ENCODE measurements around the gene ZIC4. TPM values are rescaled to one million over a fixed set of nuclear protein-coding genes. Genes with fewer than 3 reads are reported as not detected.

ZIC4 gene
- total and polyA plus RNA-seq, 2 experiments from 2014 or later = not detected

DNA sequence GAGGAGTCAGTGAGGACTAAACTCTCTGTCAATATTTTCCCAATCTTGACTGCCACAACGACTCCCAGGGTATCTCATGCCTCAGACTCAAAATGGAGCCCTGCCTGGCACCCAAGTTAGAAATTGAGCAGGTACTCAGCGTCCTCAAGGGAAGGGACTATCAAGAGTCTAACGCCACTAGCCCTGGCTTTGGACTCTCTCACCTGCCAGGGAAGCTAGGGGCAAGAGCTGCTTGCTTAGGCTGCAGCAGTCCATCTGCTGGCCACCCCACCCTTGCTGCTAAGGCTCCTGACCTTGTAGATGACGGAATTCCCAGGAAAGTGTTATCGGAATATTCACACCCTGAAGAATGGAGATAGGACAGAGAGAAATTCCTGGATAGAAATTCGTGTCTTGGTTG lies 33.0 kb downstream of the ZIC4 start:
- Histone ChIP-seq H3K4me3 (0 out of 2 replicates have a peak overlapping the region, but pooled peaks have one; percentile 25), H3K27me3 (ENCODE audit: insufficient read depth) (peaks cover 96% of the 10 kb centered on the region), H3K4me2 (peak overlapping the region; percentile 68), H2AFZ (no peak overlapping the region), H3K27ac (ENCODE audit: low read depth) (no peak overlapping the region), H3K36me3 (ENCODE audit: insufficient read depth) (no peaks in the 10 kb centered on the region), H4K20me1 (replicated peaks; ENCODE audit: insufficient read depth) (peaks cover 8% of the 10 kb centered on the region; the same call in 1 of the 2 replicates), H3K79me2 (replicated peaks; ENCODE audit: insufficient read depth) (no peaks in the 10 kb centered on the region), H3K9me2 (ENCODE audit: insufficient read depth) (no peaks in the 10 kb centered on the region), H3K4me1 (ENCODE audit: insufficient read depth) (peaks cover 77% of the 10 kb centered on the region), H3F3A (replicated peaks; ENCODE audit: low read depth) (peaks cover 43% of the 10 kb centered on the region)
- ATAC-seq (no peak), DNase-seq (ENCODE audit: low spot score) (peak; percentile 47)
- Mint-ChIP-seq H3K9me3 (peaks cover 6% of the 10 kb centered on the region), H3K27me3 (ENCODE audit: insufficient read depth, low read depth, poor library complexity) (peaks cover 99% of the 10 kb centered on the region), H3K36me3 (ENCODE audit: low read depth) (no peaks in the 10 kb centered on the region), H3K4me3 (peak overlapping the region; percentile 33; the same call in 1 of the 3 replicates), H3K27ac (no peak overlapping the region), H3K4me1 (peaks cover 66% of the 10 kb centered on the region)
- TF ChIP-seq EZH2phosphoT487 (IDR thresholded peaks at IDR 0.05; ENCODE audit: unreplicated experiment) = no peak
- TF ChIP-seq, protein P1, sequence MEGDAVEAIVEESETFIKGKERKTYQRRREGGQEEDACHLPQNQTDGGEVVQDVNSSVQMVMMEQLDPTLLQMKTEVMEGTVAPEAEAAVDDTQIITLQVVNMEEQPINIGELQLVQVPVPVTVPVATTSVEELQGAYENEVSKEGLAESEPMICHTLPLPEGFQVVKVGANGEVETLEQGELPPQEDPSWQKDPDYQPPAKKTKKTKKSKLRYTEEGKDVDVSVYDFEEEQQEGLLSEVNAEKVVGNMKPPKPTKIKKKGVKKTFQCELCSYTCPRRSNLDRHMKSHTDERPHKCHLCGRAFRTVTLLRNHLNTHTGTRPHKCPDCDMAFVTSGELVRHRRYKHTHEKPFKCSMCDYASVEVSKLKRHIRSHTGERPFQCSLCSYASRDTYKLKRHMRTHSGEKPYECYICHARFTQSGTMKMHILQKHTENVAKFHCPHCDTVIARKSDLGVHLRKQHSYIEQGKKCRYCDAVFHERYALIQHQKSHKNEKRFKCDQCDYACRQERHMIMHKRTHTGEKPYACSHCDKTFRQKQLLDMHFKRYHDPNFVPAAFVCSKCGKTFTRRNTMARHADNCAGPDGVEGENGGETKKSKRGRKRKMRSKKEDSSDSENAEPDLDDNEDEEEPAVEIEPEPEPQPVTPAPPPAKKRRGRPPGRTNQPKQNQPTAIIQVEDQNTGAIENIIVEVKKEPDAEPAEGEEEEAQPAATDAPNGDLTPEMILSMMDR (conservative IDR thresholded peaks at IDR 0.05; ENCODE audit: low read depth in 2 of 2) = no peak
- TF ChIP-seq NANOG (IDR thresholded peaks at IDR 0.05; ENCODE audit: borderline replicate concordance) = no peak
- TF ChIP-seq POLR2AphosphoS5 (IDR thresholded peaks at IDR 0.05; ENCODE audit: low read depth) = no peak
- TF ChIP-seq CREB1 (CRISPR knock-in tag; IDR thresholded peaks at IDR 0.05; ENCODE audit: low read depth) = no peak

DNA sequence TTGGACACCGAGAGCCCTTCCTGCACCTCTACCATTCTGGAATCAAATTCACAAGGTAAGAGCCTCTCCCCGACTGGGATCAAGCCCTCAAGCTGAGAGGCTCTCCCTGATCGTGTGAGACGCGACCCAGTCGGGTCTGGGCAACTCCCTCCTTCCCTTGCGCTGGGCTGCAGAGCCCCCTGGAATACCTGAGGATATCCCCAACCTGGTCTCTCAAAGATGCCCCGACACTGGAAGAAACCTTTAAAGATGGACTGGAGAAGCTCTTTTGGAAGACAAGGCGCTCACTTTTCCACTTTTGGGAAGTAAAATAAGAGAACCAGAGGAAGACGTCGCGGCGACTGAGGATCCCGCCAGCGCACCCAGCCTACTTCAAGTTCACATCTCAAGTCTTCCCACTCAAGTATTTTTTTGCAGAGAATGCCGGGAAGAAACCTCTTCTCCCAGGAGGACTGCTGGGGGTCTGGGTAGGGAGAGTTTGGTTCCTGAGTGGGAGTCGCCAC lies 33.8 kb downstream of the ZIC4 start:
- Histone ChIP-seq H4K20me1 (replicated peaks; ENCODE audit: insufficient read depth) (peaks cover 8% of the 10 kb centered on the region; the same call in 1 of the 2 replicates), H3K4me2 (peak overlapping the region; percentile 68), H3K27ac (ENCODE audit: low read depth) (no peak overlapping the region), H3F3A (replicated peaks; ENCODE audit: low read depth) (peaks cover 43% of the 10 kb centered on the region), H3K27me3 (ENCODE audit: insufficient read depth) (peaks cover 99% of the 10 kb centered on the region), H3K4me1 (ENCODE audit: insufficient read depth) (peaks cover 84% of the 10 kb centered on the region), H3K9me2 (ENCODE audit: insufficient read depth) (no peaks in the 10 kb centered on the region), H3K36me3 (ENCODE audit: insufficient read depth) (no peaks in the 10 kb centered on the region), H3K79me2 (replicated peaks; ENCODE audit: insufficient read depth) (no peaks in the 10 kb centered on the region), H3K4me3 (peak overlapping the region; percentile 25), H2AFZ (no peak overlapping the region)
- TF ChIP-seq POLR2AphosphoS5 (IDR thresholded peaks at IDR 0.05; ENCODE audit: low read depth) (no peak), EZH2phosphoT487 (IDR thresholded peaks at IDR 0.05; ENCODE audit: unreplicated experiment) (peak; percentile 25), EZH2 (IDR thresholded peaks at IDR 0.05; ENCODE audit: low read depth, unreplicated experiment) (peak; percentile 94), ZNF331 (CRISPR knock-in tag; IDR thresholded peaks at IDR 0.05; ENCODE audit: low read depth) (no peak)
- Mint-ChIP-seq H3K4me3 (peak overlapping the region; percentile 19; the same call in 1 of the 3 replicates), H3K27ac (no peak overlapping the region), H3K4me1 (peaks cover 68% of the 10 kb centered on the region), H3K36me3 (ENCODE audit: low read depth) (no peaks in the 10 kb centered on the region), H3K9me3 (peaks cover 6% of the 10 kb centered on the region), H3K27me3 (ENCODE audit: insufficient read depth, low read depth, poor library complexity) (peaks cover 99% of the 10 kb centered on the region)
- DNase-seq (ENCODE audit: low spot score) (no peak), ATAC-seq (peak; percentile 48)

DNA sequence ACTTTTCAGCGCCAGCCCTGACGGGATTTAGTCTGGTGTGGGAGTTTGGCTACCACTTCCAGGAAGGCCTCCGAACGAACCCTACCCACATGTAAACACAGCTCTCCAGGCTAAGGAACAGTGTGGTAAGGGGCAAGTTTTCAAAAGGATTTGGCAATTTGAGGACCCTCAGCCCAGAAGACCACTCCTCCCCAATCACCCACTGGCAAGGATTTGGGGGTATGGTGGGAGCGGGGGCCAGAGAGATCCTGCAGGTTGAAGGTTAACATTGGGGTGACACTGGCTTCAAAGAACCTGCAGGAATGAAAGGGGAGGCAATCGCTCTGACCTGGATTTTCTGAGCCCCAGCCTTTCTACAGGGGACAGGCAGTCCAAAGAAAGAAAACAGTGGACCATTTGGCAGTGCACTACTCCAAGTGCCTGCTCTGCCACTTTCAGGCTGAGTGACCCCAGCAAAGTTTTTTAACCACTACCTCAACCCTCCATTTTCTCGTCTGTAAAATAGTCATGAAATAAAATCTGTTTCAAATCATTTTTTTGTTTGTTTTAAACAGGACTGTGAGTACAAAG lies 34.5 kb downstream of the ZIC4 start:
- peaks cover 6% of the 10 kb centered on the region for H3K9me3 Mint-ChIP-seq
- Histone ChIP-seq H3K4me1 (ENCODE audit: insufficient read depth) (peaks cover 84% of the 10 kb centered on the region), H3K4me2 (peak overlapping the region; percentile 68), H2AFZ (no peak overlapping the region), H3K9me2 (ENCODE audit: insufficient read depth) (no peaks in the 10 kb centered on the region), H3K27me3 (ENCODE audit: insufficient read depth) (peaks cover 99% of the 10 kb centered on the region), H3K36me3 (ENCODE audit: insufficient read depth) (no peaks in the 10 kb centered on the region), H3K27ac (ENCODE audit: low read depth) (no peak overlapping the region), H3F3A (replicated peaks; ENCODE audit: low read depth) (peaks cover 36% of the 10 kb centered on the region), H4K20me1 (replicated peaks; ENCODE audit: insufficient read depth) (peaks cover 12% of the 10 kb centered on the region; the same call in 1 of the 2 replicates), H3K79me2 (replicated peaks; ENCODE audit: insufficient read depth) (no peaks in the 10 kb centered on the region), H3K4me3 (peak overlapping the region; percentile 25; the same call in 1 of the 2 replicates)
- H3K4me3 Mint-ChIP-seq = peak overlapping the region; percentile 19; the same call in 1 of the 3 replicates
- no peaks in the 10 kb centered on the region for H3K36me3 Mint-ChIP-seq (ENCODE audit: low read depth)
- H3K4me1 Mint-ChIP-seq = peaks cover 62% of the 10 kb centered on the region
- DNase-seq (ENCODE audit: low spot score) (no peak), ATAC-seq (peak; percentile 18)
- H3K27me3 Mint-ChIP-seq (ENCODE audit: insufficient read depth, low read depth, poor library complexity) = peaks cover 98% of the 10 kb centered on the region
- H3K27ac Mint-ChIP-seq = no peak overlapping the region
- TF ChIP-seq, protein P2, sequence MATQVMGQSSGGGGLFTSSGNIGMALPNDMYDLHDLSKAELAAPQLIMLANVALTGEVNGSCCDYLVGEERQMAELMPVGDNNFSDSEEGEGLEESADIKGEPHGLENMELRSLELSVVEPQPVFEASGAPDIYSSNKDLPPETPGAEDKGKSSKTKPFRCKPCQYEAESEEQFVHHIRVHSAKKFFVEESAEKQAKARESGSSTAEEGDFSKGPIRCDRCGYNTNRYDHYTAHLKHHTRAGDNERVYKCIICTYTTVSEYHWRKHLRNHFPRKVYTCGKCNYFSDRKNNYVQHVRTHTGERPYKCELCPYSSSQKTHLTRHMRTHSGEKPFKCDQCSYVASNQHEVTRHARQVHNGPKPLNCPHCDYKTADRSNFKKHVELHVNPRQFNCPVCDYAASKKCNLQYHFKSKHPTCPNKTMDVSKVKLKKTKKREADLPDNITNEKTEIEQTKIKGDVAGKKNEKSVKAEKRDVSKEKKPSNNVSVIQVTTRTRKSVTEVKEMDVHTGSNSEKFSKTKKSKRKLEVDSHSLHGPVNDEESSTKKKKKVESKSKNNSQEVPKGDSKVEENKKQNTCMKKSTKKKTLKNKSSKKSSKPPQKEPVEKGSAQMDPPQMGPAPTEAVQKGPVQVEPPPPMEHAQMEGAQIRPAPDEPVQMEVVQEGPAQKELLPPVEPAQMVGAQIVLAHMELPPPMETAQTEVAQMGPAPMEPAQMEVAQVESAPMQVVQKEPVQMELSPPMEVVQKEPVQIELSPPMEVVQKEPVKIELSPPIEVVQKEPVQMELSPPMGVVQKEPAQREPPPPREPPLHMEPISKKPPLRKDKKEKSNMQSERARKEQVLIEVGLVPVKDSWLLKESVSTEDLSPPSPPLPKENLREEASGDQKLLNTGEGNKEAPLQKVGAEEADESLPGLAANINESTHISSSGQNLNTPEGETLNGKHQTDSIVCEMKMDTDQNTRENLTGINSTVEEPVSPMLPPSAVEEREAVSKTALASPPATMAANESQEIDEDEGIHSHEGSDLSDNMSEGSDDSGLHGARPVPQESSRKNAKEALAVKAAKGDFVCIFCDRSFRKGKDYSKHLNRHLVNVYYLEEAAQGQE (IDR thresholded peaks at IDR 0.05; ENCODE audit: unreplicated experiment) = no peak
- TF ChIP-seq EZH2phosphoT487 (IDR thresholded peaks at IDR 0.05; ENCODE audit: unreplicated experiment) (no peak), EZH2 (IDR thresholded peaks at IDR 0.05; ENCODE audit: low read depth, unreplicated experiment) (no peak), CREB1 (CRISPR knock-in tag; IDR thresholded peaks at IDR 0.05; ENCODE audit: low read depth) (no peak), POLR2AphosphoS5 (IDR thresholded peaks at IDR 0.05; ENCODE audit: low read depth) (no peak)
- TF ChIP-seq, protein P1 (conservative IDR thresholded peaks at IDR 0.05; ENCODE audit: low read depth in 2 of 2) = no peak

Measured in GM23338 (cell line).